ENCODE results near the gene ASAH2B.
"Not testable (repeated sequence)": the region's sequence is repeated elsewhere in the genome, so short reads cannot be mapped to it uniquely, and the experiment has no call there.

- TF ChIP-seq CTCF (IDR thresholded peaks at IDR 0.05; ENCODE audit: low read depth, low read length, poor library complexity, severe bottlenecking); EZH2phosphoT487 (IDR thresholded peaks at IDR 0.05; ENCODE audit: borderline replicate concordance, low read length): not testable (repeated sequence)
Measured at GRCh38 chr10:50780036-50780435, 40.3 kb downstream of the ASAH2B start.
